GM19468 (cell line): ENCODE data around the gene RASA2.
"Not testable (repeated sequence)": the region's sequence is repeated elsewhere in the genome, so short reads cannot be mapped to it uniquely, and the experiment has no call there.

ENCODE experiments used
- ATAC-seq: cut with Tn5 transposase; IDR thresholded peaks from one replicate; pipeline ENCODE4 v1.9.1; 2021; ENCODE audit warnings: mild to moderate bottlenecking, moderate library complexity, moderate number of reproducible peaks; ENCODE audit not compliant: unreplicated experiment; ENCODE audit errors: extremely low read depth

The RASA2 gene

GRCh38 chr3:141561426-141562034 lies 74.7 kb downstream of the RASA2 start:
- no peak for ATAC-seq

GRCh38 chr3:141564241-141564640 lies 77.4 kb downstream of the RASA2 start:
- no peak for ATAC-seq

- ATAC-seq: no peak
These were observed 83.2 kb downstream of the RASA2 start for GRCh38 chr3:141570068-141570467.

GRCh38 chr3:141575879-141576743 lies 89.3 kb downstream of the RASA2 start:
- ATAC-seq: no peak

- no peak for ATAC-seq
These were observed 89.9 kb downstream of the RASA2 start for GRCh38 chr3:141576744-141577052.

- no peak for ATAC-seq
These were observed 91.6 kb downstream of the RASA2 start for GRCh38 chr3:141578202-141578973.

GRCh38 chr3:141594357-141594756 lies 107.5 kb downstream of the RASA2 start:
- no peak for ATAC-seq

GRCh38 chr3:141597931-141598330 lies 111.1 kb downstream of the RASA2 start:
- ATAC-seq: no peak

GRCh38 chr3:141600331-141600730 lies 113.5 kb downstream of the RASA2 start:
- no peak for ATAC-seq

GRCh38 chr3:141602706-141603105 lies 115.9 kb downstream of the RASA2 start:
- ATAC-seq: no peak

GRCh38 chr3:141603473-141604035 lies 116.7 kb downstream of the RASA2 start:
- no peak for ATAC-seq

- no peak for ATAC-seq
These were observed 119.1 kb downstream of the RASA2 start for GRCh38 chr3:141605883-141606282.

GRCh38 chr3:141608438-141608837 lies 121.6 kb downstream of the RASA2 start:
- ATAC-seq: no peak

- no peak for ATAC-seq
These were observed 124.1 kb downstream of the RASA2 start for GRCh38 chr3:141610939-141611338.

GRCh38 chr3:141618103-141618910 lies 131.5 kb downstream of the RASA2 start:
- ATAC-seq: no peak

- no peak for ATAC-seq
These were observed 132.1 kb downstream of the RASA2 start for GRCh38 chr3:141618938-141619337.

- no peak for ATAC-seq
These were observed 132.6 kb downstream of the RASA2 start for GRCh38 chr3:141619450-141619849.

GRCh38 chr3:141623691-141624090 lies 136.9 kb downstream of the RASA2 start:
- no peak for ATAC-seq

GRCh38 chr3:141625506-141625905 lies 138.7 kb downstream of the RASA2 start:
- no peak for ATAC-seq

- not testable (repeated sequence) for ATAC-seq
These were observed 141.5 kb downstream of the RASA2 start for GRCh38 chr3:141628334-141628733.
